ENCODE results near the gene TTLL8. TPM values are rescaled to one million over a fixed set of nuclear protein-coding genes. Genes with fewer than 3 reads are reported as not detected.

Gene TTLL8
- total RNA-seq, 1 experiment from 2014 or later: not detected

- Histone ChIP-seq H3K9me3 (ENCODE audit: control insufficient read depth, low read depth, low read length) (no peaks in the 10 kb centered on the region), H3T11ph (ENCODE audit: low read length) (no peak overlapping the region), H3K27me3 (ENCODE audit: insufficient read depth, low read length) (no peaks in the 10 kb centered on the region), H3K27ac (ENCODE audit: insufficient read length, low read depth, low read length) (no peak overlapping the region), H3K14ac (ENCODE audit: insufficient read depth, low read length) (no peak overlapping the region), H2AFZ (ENCODE audit: low read length) (no peak overlapping the region), H3K4ac (ENCODE audit: low read depth, low read length) (no peak overlapping the region), H3K56ac (ENCODE audit: insufficient read length, low read depth, low read length) (no peak overlapping the region), H2BK20ac (ENCODE audit: low read depth, low read length, poor library complexity, severe bottlenecking) (no peak overlapping the region), H3K79me2 (ENCODE audit: insufficient read depth, low read length) (no peaks in the 10 kb centered on the region), H2AK5ac (ENCODE audit: insufficient read length, low read length) (no peak overlapping the region), H2BK15ac (ENCODE audit: low read depth, low read length) (no peak overlapping the region), H3K23me2 (ENCODE audit: insufficient read length, low read depth, low read length, poor library complexity, severe bottlenecking) (no peaks in the 10 kb centered on the region), H4K91ac (ENCODE audit: insufficient read length, low read depth, low read length) (no peak overlapping the region), H3K4me2 (ENCODE audit: insufficient read depth, insufficient read length, low read length) (no peak overlapping the region), H3K4me1 (ENCODE audit: insufficient read depth, low read length) (no peaks in the 10 kb centered on the region), H4K8ac (replicated peaks; ENCODE audit: insufficient read length, low read depth, low read length) (no peak overlapping the region), H3K79me1 (ENCODE audit: insufficient read depth, low read depth, low read length, poor library complexity, severe bottlenecking) (no peaks in the 10 kb centered on the region), H4K20me1 (ENCODE audit: control insufficient read depth, insufficient read depth, insufficient read length) (no peaks in the 10 kb centered on the region), H4K5ac (ENCODE audit: insufficient read length, low read depth, low read length) (no peak overlapping the region), H2BK5ac (ENCODE audit: insufficient read length, low read length) (no peak overlapping the region), H3K18ac (ENCODE audit: insufficient read length, low read depth, low read length) (no peak overlapping the region), H3K9ac (ENCODE audit: extremely low read depth, insufficient read length, low read length) (no peak overlapping the region), H2BK120ac (ENCODE audit: low read depth, low read length, poor library complexity, severe bottlenecking) (no peak overlapping the region), H2BK12ac (ENCODE audit: insufficient read length, low read depth, low read length) (no peak overlapping the region), H3K23ac (ENCODE audit: insufficient read length, low read depth, low read length) (no peak overlapping the region)
- no peak for TF ChIP-seq CTCF (conservative IDR thresholded peaks at IDR 0.05)
- no peaks in the 10 kb centered on the region for H3K36me3 Mint-ChIP-seq (ENCODE audit: insufficient read depth in 1 of 3, low read depth in 3 of 3)
- H3K4me1 Mint-ChIP-seq: no peaks in the 10 kb centered on the region
- peaks cover 12% of the 10 kb centered on the region for H3K27me3 Mint-ChIP-seq (ENCODE audit: low read depth)
- no CpG with 5 or more reads among the region's 12 CpGs for WGBS (ENCODE audit: extremely low coverage, insufficient read length, low lambda C conversion rate)
- no peak overlapping the region for H3K4me3 Mint-ChIP-seq
- DNase-seq: no peak
- H3K27ac Mint-ChIP-seq: no peak overlapping the region
- peaks cover 0 to under 1% of the 10 kb centered on the region in 2 experiments; a peak in 2 of 5 replicates for H3K9me3 Mint-ChIP-seq
These were observed 9.9 kb downstream of the TTLL8 start for GRCh38 chr22:50048061-50048765.
